HG02973 (cell line): Measurements from ENCODE around the gene PGBD5.
A peak's percentile ranks its signal among the peaks of the same experiment; 100 is the strongest.

Experiments used
- ATAC-seq: cut with Tn5 transposase; IDR thresholded peaks from one replicate; pipeline ENCODE4 v1.9.1; 2021; ENCODE audit warnings: moderate library complexity; ENCODE audit not compliant: unreplicated experiment

Gene PGBD5

DNA sequence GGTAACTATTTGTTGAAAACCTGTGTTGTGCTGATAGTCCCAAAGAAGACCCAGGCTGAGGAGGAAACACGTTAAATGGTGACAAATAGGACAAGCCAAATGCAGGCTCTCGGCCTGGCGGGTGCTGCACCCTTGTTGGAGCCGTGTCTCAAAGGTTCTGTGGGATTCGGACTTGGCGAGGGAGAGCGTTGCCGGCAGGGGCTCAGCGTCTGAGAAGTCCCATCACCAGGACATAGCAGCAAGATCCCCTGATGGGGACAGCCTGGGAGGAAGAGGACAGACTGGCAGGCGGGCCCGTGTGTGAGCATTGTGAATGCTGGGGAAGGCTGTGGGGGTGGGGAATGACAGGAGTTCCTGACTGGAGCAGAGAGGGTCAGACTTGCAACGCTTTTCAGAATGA is 142.5 kb downstream of the PGBD5 start:
- ATAC-seq = no peak

DNA sequence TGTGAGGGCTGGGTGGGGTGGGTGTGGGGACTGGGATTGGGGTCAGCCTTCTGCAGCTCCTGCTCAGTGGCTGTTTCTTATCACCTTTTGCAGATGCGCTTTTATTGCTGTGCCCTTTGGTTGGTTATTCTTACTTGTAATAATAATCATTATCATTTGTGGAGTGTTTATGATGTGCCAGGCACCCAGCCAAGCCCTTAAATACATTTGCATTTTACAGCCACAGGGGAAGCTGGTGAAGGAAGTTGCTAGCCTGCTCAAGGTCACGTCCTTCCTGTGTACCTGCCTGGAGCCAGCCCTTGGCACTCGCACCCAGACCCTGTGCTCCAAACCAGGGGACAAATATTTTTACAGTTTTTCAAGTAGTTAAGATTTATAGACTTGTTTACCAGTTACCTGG is 144.0 kb downstream of the PGBD5 start:
- ATAC-seq = no peak

GRCh38 chr1:230281556-230281955 is 144.6 kb downstream of the PGBD5 start:
- ATAC-seq = no peak

- no peak for ATAC-seq
Measured at GRCh38 chr1:230280906-230281413, 145.2 kb downstream of the PGBD5 start.

GRCh38 chr1:230280054-230280795 is 145.9 kb downstream of the PGBD5 start:
- no peak for ATAC-seq

- no peak for ATAC-seq
Measured at GRCh38 chr1:230279583-230279945, 146.6 kb downstream of the PGBD5 start.

- ATAC-seq = no peak
Measured at GRCh38 chr1:230278871-230279582, 147.1 kb downstream of the PGBD5 start.

DNA sequence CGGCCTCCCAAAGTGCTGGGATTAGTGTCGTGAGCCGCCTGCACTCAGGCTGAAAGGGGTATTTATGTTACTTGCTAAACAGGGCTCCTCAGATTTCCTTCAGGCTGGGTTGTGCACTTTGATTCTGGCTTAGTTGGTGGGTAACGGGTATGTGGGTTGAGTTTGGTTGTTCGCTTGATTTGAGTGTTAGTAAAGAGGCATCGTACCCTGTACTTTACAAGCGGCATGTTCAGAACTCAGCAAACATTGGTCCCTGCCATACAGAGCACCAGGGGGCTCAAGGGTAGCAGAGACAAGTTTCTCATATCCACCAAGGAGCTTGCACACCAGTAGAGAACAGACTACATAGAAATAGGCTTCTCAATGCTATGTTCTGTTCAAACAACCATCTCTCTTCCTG is 147.8 kb downstream of the PGBD5 start:
- no peak for ATAC-seq

- no peak for ATAC-seq
Measured at GRCh38 chr1:230277201-230278025, 148.7 kb downstream of the PGBD5 start.

DNA sequence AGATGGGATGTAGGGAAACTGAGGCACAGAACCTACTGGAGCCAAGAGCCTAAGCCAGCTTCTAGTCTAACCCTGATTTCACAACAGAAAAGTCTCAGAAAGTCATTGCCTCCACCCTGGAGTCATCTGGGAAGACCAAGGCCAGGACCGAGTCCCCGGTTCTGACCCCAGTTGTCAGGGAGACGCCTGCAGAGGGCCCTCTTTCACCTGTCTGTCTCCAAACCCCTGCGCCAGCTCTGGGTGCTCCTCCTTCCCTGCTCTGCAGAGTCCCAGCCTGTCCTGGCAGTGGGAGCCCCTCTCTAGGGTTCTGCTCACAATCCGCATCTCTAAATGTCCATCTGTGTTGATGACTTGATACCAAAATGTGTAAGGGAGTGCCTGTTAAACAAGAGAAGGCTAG is 149.7 kb downstream of the PGBD5 start:
- no peak for ATAC-seq

DNA sequence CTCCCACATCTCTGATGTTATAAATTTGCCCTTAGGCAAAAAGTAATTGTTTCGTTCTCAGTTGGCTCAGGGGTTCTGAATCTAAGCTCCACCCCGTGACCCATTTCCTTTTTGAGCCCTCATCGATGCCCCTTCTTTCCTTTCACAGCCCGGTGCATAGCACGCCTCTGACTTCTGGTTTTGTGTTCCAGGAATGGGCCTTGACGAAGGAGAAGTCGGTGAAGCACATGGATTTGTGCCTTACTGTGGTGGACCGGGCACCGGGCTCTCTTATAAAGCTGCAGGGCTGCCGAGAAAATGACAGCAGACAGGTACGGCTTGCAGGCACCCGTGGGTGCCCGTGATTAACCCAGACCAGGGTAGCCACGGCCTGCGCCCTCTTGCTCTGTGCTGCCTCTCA is 151.9 kb downstream of the PGBD5 start:
- no peak for ATAC-seq

- ATAC-seq = no peak
Measured at GRCh38 chr1:230273141-230273710, 152.9 kb downstream of the PGBD5 start.

- no peak for ATAC-seq
Measured at GRCh38 chr1:230272557-230272956, 153.6 kb downstream of the PGBD5 start.

- no peak for ATAC-seq
Measured at GRCh38 chr1:230271300-230272035, 154.7 kb downstream of the PGBD5 start.

DNA sequence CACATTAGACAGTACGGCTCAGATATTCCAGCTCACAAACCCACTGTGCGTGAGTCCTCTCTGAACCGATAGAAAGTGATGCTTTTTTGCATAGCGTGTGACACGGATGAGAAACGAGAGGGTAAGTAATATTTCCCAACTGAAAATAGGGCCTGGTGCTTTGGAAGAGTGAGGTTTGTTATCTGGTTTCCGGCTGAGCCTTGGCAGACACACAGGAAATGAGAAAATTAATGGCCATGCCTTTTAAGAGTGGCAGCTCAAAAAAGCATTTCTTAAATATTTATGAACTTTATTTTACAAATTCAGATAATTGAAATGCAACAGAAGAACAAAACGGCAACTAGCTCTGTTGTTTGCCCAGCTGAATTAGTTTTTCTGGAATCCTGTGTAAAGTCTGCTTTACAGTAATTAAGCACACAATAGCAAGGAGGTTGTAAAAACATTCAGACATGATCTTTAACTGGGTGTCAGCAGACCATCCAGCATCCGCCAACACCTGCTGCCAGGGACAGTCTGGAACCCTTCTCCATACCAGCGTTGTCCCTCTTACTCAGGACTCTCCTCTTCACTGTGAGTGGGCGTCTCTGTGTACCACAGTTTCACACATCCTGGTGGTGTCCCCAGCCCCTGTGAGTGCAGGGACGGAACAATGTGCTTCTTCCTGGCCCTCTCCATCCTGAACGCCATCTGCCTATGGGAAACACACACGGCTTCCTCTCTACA is 155.4 kb downstream of the PGBD5 start:
- peak; percentile 51 for ATAC-seq

GRCh38 chr1:230270185-230270558 is 156.0 kb downstream of the PGBD5 start:
- peak; percentile 8 for ATAC-seq

DNA sequence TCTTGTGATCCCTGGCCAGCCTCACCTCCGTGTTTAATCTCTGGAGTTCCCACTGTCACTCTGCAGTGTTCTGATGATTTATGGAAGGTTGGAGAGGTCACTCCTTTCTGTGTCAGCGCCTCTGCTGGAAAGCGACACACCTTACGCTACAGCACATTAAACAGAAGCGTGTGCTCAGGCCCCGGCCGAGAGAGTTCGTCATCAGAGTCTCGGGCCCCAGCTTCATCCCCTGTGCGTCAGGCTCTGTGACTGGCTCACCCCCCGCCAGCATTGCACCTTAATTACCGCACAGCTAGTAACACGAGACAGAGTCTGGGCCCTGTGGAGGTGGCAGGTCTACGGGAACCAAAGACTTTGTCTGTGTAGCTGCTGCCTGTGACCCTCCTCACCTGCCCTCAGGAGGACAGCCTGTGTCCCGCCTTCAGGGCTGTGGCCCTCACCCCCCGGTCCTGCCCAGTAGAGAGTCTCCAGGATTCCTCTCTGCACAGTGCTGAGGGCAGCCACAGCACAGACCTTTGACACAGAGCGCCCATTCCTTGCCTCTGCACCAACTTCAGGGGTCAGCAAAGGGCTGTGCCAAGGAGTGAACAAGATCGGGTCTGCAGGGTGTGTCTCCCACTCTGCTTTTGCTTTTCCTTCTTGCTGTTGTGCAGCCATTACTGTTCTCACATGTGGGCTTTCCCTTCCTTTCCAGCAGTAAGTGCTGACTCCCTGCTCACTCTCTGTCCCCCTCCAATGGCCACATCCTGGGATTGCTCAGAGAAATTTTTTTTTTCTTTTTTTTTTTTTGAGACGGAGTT is 157.6 kb downstream of the PGBD5 start:
- no peak for ATAC-seq

DNA sequence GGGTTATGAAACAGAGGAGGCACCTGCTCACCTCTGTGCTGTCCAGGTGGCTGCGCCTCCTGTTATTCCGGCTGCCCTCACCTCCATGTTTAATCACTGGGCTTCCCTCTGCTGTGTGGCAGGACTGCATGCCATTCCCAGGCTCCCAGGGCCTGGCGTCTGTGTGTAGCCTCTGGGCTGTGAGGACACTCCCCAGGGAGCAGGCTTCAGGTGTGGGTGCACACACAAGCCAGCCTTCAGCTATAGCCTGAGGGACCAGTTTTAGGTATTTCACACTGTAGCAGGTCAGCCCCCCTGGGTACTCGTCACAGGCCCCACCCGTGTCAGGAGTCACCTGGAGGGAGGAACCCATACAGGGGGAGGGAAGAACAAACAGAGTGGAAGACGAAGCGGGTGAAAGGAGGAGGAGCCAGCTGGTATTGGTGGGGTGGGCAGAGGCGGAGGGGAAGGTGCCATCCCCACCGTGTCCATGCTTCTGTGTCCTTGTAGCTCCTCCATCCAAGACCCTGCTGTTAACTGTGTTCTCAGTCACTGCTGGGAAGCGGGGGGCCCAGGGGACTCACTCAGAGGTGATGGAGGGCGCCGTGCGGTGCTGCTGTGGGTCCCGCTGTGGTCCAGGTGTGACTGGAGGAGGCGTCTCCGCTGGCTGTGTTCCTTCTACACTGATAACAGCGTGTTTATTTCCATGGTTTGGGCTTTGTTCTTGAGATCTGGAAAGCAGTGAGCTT is 158.6 kb downstream of the PGBD5 start:
- ATAC-seq = no peak
